Tibial artery (tissue), 4 donors: Measurements from ENCODE around the gene CATSPERE.

Source experiments
- DNase-seq, 2 donors: peaks; one replicate each; pipeline ENCODE4 v3.0.0-alpha.2; 2019
- H3K27ac ChIP-seq, 2 donors: fragments of 200-600 bp; sonication (generic) in 1 of 2; 1 replicate in 1 of 2; 2 replicates in 1 of 2; pipeline ENCODE4 v1.5.1; 2018 to 2019; ENCODE audit warnings: mild to moderate bottlenecking in 1 of 2
- H3K27me3 ChIP-seq, 2 donors: fragments of 200-600 bp; sonication (generic) in 1 of 2; one replicate each; pipeline versions ENCODE4 v1.5.1 to v1.6.0; 2016 to 2019
- H3K36me3 ChIP-seq, 3 donors: fragments of 200-600 bp; sonication (generic) in 2 of 3; one replicate each; pipeline ENCODE4 v1.5.1; 2016 to 2019; ENCODE audit warnings: mild to moderate bottlenecking in 2 of 3
- H3K4me1 ChIP-seq, 4 donors: fragments of 200-600 bp; sonication (generic) in 2 of 4; 1 replicate in 3 of 4; 2 replicates in 1 of 4; pipeline ENCODE4 v1.5.1; 2016 to 2019
- H3K4me3 ChIP-seq, 2 donors: fragments of 200-600 bp; sonication (generic) in 1 of 2; 1 replicate in 1 of 2; 2 replicates in 1 of 2; pipeline ENCODE4 v1.5.1; 2018 to 2019; ENCODE audit warnings: mild to moderate bottlenecking in 2 of 2
- H3K9me3 ChIP-seq, 3 donors: fragments of 200-600 bp; sonication (generic) in 1 of 3; one replicate each; pipeline ENCODE4 v1.5.1; 2016 to 2019
- CTCF ChIP-seq, 2 experiments: fragments of 200-600 bp in 1 of 2; fragments of 450-650 bp in 1 of 2; IDR thresholded peaks; one replicate each; pipeline ENCODE4 v1.5.1; 2017 to 2019; ENCODE audit warnings: antibody characterized with exemption in 2 of 2, mild to moderate bottlenecking in 1 of 2, moderate library complexity in 1 of 2
- intact Hi-C: fragments of 100-400 bp; cut with DNase I; formaldehyde crosslinking; loops from one replicate; pipeline ENCODE4 v1.15.0; 2023; ENCODE audit warnings: low total_unique reads

Gene CATSPERE

GRCh38 chr1:244645414-244645813 is 184.3 kb downstream of the CATSPERE start:
- Histone ChIP-seq H3K4me1 (no peaks in the 10 kb centered on the region), H3K27ac (no peak overlapping the region), H3K4me3 (no peak overlapping the region), H3K36me3 (no peaks in the 10 kb centered on the region), H3K27me3 (no peaks in the 10 kb centered on the region), H3K9me3 (no peaks in the 10 kb centered on the region)
- intact Hi-C loops: no loop called here
- no peak for DNase-seq
- no peak for TF ChIP-seq CTCF (IDR thresholded peaks at IDR 0.05)

DNA sequence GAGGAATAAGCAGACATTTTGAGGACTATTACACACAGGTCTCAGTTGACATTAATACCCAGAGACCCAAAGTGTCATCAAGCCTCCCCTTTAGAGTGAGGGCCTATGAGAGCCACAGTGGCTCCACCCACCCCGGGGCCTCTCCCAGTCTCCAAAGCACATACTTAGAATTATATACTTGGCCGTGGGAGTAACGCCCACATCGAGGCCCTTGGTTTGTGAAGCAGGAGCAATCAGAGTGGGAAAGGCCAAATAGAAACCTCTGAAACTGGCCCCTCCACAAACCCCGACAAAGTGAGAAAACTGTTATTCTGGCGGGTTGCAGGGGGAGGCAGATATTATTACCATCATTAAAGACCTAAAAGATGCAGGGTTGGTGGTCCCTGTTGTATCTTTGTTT is 184.8 kb downstream of the CATSPERE start:
- H3K4me1 ChIP-seq: no peaks in the 10 kb centered on the region
- H3K9me3 ChIP-seq: no peaks in the 10 kb centered on the region
- TF ChIP-seq CTCF (IDR thresholded peaks at IDR 0.05): no peak
- H3K27ac ChIP-seq: no peak overlapping the region
- no peak overlapping the region for H3K4me3 ChIP-seq
- no peaks in the 10 kb centered on the region for H3K36me3 ChIP-seq
- no peaks in the 10 kb centered on the region for H3K27me3 ChIP-seq
- intact Hi-C loops: no loop called here
- DNase-seq: no peak

DNA sequence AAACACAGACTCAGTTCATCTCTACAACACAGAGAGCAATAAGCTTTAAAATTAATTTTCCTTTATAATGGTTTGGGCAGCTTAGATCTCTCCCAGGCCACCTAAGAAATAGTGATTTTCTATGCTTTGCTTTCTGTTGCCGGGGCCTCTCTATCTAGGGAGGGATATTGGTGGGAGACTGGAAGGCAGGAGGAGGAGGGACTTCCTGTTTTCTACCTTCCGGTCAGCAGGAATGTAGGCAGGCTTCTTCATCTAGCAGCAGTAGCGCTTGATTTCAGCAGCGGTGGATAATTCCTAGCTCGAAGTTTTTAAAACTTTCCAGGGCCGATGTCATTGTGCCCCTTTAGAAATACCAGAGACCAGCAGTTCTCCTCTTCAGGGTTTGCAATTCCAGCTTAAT is 186.7 kb downstream of the CATSPERE start:
- H3K36me3 ChIP-seq: no peaks in the 10 kb centered on the region
- no peak for TF ChIP-seq CTCF (IDR thresholded peaks at IDR 0.05)
- no peak overlapping the region for H3K27ac ChIP-seq
- intact Hi-C loops: no loop called here
- no peak for DNase-seq
- H3K4me3 ChIP-seq: no peak overlapping the region
- peaks cover 0 to 6% (median 0%) of the 10 kb centered on the region in 4 donors for H3K4me1 ChIP-seq
- no peaks in the 10 kb centered on the region for H3K27me3 ChIP-seq
- H3K9me3 ChIP-seq: no peaks in the 10 kb centered on the region

DNA sequence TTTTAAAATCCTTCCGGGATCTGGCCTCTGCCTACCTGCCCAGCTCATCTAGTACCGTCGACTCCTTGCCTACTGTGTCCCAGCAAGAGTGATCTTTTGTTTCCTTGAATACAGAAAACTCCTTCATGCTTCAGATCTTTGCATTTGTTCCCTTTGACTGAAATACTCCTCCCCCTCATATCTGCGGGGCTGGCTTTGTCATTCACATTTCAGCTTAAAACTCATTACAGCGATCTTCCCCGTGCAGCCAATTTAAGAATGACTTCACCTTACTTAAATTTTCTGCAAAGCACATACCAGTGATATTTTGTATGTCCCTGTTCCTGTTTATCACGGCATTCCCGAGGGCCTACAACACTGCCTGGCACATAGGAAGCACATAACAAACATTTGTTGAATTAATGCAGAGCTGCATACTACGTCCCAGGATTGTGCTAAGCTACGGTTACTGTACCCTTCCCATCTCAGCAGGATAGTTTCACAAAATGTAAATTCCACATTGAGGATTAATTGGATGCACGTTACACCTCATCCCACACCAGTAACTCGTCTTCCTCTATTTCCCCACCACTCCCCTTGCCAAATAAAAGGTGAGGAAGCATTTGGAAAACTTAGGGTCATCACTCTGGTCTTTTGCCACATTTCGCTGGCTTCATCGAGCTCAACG is 191.0 kb downstream of the CATSPERE start:
- intact Hi-C loops: loop anchor here (2.0 to 10.0 kb wide), 3 partner anchors 200 to 319 kb away; partner anchors contain the start of genes ADSS2 and HNRNPU
- H3K36me3 ChIP-seq: no peaks in the 10 kb centered on the region
- no peak for TF ChIP-seq CTCF (IDR thresholded peaks at IDR 0.05)
- peak overlapping the region; percentile 69 to 89 for H3K27ac ChIP-seq
- H3K27me3 ChIP-seq: no peaks in the 10 kb centered on the region
- DNase-seq: no peak
- peaks cover 0 to 32% (median 19%) of the 10 kb centered on the region in 4 donors for H3K4me1 ChIP-seq
- no peaks in the 10 kb centered on the region for H3K9me3 ChIP-seq
- peak overlapping the region; percentile 81 to 85 for H3K4me3 ChIP-seq

DNA sequence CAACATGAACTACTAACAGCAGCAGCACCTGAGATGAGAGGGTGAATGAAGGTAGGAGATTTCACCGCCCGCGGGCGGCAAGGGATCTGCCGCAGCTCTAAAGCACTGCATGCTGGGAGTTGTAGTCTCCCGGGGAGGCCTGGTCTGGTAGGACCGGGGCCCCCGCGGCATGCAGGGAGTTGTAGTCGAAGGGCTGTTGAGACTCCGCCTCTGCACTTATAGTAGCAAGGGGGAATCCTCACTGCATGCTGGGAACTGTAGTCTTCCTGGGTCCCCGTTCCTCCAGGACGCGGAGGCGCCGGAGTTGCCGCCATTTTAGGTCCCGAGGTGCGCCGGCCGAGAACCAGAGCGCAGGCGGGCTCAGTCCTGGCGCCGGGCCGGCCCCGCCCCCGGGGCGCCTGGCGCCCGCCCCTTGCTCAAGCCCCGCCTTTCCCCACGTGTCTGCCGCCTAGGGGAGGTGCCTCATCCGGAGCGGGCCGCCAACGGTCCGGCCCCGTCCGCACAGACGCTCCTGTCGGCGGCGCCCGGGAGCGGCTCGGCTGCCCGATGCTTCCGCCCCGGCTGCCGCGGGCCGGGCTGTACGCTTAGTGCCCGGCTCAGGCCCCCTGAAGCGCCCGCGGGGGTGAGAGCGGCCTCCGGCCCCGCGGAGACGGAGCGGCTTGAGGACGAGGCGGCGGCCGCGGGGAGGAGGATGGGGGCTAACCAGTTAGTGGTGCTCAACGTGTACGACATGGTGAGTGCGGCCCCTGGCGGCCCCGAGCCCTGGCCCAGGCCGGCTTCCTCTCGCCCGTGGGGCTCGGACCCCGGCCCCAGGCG is 191.8 kb downstream of the CATSPERE start, which contains the start of gene DESI2:
Gene DESI2, plus strand, starts transcription at position 504 of the 816 bp plus-strand sequence. Its CDS starts 188 bp downstream, at position 692.
- Histone ChIP-seq H3K9me3 (no peaks in the 10 kb centered on the region), H3K4me3 (peak within 1 kb of the TSS; percentile 81 to 85), H3K4me1 (peaks cover 0 to 40% (median 23%) of the 10 kb centered on the region in 4 donors), H3K27me3 (no peaks in the 10 kb centered on the region), H3K36me3 (no peaks in the 10 kb centered on the region), H3K27ac (peak within 1 kb of the TSS; percentile 89 to 93)
- TF ChIP-seq CTCF (IDR thresholded peaks at IDR 0.05): peak; percentile 53 to 63
- peak; percentile 100 for DNase-seq
- intact Hi-C loops: loop anchor here (2.0 to 10.0 kb wide), 3 partner anchors 201 to 318 kb away; partner anchors contain the start of genes ADSS2 and HNRNPU
